ENCODE results near the gene CKAP5. TPM values are rescaled to one million over a fixed set of nuclear protein-coding genes. Genes with fewer than 3 reads are reported as not detected.

The CKAP5 gene
- total RNA-seq, 1 experiment from 2014 or later, result 166 TPM

- H3K27ac ChIP-seq (ENCODE audit: low read depth, low read length), result no peak overlapping the region
- POLR2A ChIA-PET, result no interaction called here
Observed at GRCh38 chr11:46761807-46762206, 84.3 kb downstream of the CKAP5 start.

More at GRCh38 chr11:46761807-46762206, 84.3 kb downstream of the CKAP5 start:
- peaks cover 67 to 69% of the 10 kb centered on the region in 2 experiments for H3K36me3 ChIP-seq (ENCODE audit: control insufficient read depth in 1 of 2, insufficient read depth in 2 of 2, low read length in 2 of 2)
- ChIA-PET CTCF (no interaction called here), RAD21 (ENCODE audit: low non-redundant PET in 1 of 2, low total read pairs in 2 of 2, uncharacterized antibody in 2 of 2, unreplicated experiment in 2 of 2) (no interaction called here)
- H3K9ac ChIP-seq (ENCODE audit: low read length), result no peak overlapping the region
- no peaks in the 10 kb centered on the region for H3K9me3 ChIP-seq (ENCODE audit: control insufficient read depth in 1 of 2, insufficient read depth in 1 of 2, low read depth in 1 of 2, low read length in 2 of 2)
- H3K79me2 ChIP-seq (ENCODE audit: insufficient read depth, low read length), result no peaks in the 10 kb centered on the region
- H3K4me1 ChIP-seq (ENCODE audit: control insufficient read depth in 1 of 2, insufficient read depth in 2 of 2, low read length in 2 of 2), result no peaks in the 10 kb centered on the region
- H4K20me1 ChIP-seq (ENCODE audit: insufficient read depth), result no peaks in the 10 kb centered on the region
- DNase-seq (ENCODE audit: low read depth, low spot score), result no peak
- ATAC-seq, result no peak
- BruUV-seq (replicated peaks), result no TSS peak
- H3K9me2 ChIP-seq (ENCODE audit: insufficient read depth), result no peaks in the 10 kb centered on the region
- H2AFZ ChIP-seq (ENCODE audit: low read depth, low read length, poor library complexity, severe bottlenecking), result no peak overlapping the region
- no peak overlapping the region for H3K4me3 ChIP-seq (replicated peaks in 1 of 2; ENCODE audit: low read depth in 1 of 2, low read length in 2 of 2)
- no peaks in the 10 kb centered on the region for H3K27me3 ChIP-seq (ENCODE audit: insufficient read depth, low read length)
- TF ChIP-seq EZH2phosphoT487 (IDR thresholded peaks at IDR 0.05; ENCODE audit: borderline replicate concordance) (no peak), POLR2A (IDR thresholded peaks at IDR 0.05; ENCODE audit: borderline replicate concordance, extremely low read depth, insufficient read depth, insufficient read length) (no peak), RAD21 (IDR thresholded peaks at IDR 0.05; ENCODE audit: low read depth) (no peak), EZH2 (IDR thresholded peaks at IDR 0.05) (no peak), JUND (IDR thresholded peaks at IDR 0.05) (no peak), FOSL1 (IDR thresholded peaks at IDR 0.05; ENCODE audit: low read depth) (no peak), CTCF (IDR thresholded peaks at IDR 0.05 in 2 of 3, conservative IDR thresholded peaks at IDR 0.05 in 1 of 3; ENCODE audit: borderline replicate concordance in 1 of 3, insufficient read depth in 1 of 3, low read depth in 2 of 3, low read length in 2 of 3) (no peak)
- no peak overlapping the region for H3K4me2 ChIP-seq (ENCODE audit: low read length)
- intact Hi-C loops (cut with micrococcal nuclease), result no loop called here
